GM12873 (cell line): ENCODE measurements around the gene CDX1.

ENCODE experiments used
- TF ChIP-seq, protein P1 (sequence below): IDR thresholded peaks from 2 replicates; pipeline ENCODE4 v1.5.1; 2012; ENCODE audit warnings: low read depth, mild to moderate bottlenecking, moderate library complexity, low read length, control low read depth; ENCODE audit not compliant: insufficient read depth; ENCODE audit errors: missing control alignments

The CDX1 gene

DNA sequence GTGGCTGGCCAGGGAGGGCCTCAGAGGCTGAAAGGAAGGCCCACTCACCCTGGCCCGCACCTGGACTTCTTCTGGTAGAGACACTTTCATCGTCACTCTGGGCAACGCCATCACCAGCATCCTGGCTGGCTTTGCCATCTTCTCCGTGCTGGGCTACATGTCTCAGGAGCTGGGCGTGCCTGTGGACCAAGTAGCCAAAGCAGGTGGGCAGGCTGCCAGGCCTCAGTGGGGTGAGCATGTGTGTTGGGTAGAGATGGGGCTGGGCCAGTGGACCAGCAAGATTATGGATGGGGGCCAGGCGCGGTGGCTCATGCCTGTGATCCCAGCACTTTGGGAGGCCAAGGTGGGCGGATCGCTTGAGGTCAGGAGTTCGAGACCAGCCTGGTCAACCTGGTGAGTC lies 35.9 kb downstream of the CDX1 start:
- TF ChIP-seq, protein P1, sequence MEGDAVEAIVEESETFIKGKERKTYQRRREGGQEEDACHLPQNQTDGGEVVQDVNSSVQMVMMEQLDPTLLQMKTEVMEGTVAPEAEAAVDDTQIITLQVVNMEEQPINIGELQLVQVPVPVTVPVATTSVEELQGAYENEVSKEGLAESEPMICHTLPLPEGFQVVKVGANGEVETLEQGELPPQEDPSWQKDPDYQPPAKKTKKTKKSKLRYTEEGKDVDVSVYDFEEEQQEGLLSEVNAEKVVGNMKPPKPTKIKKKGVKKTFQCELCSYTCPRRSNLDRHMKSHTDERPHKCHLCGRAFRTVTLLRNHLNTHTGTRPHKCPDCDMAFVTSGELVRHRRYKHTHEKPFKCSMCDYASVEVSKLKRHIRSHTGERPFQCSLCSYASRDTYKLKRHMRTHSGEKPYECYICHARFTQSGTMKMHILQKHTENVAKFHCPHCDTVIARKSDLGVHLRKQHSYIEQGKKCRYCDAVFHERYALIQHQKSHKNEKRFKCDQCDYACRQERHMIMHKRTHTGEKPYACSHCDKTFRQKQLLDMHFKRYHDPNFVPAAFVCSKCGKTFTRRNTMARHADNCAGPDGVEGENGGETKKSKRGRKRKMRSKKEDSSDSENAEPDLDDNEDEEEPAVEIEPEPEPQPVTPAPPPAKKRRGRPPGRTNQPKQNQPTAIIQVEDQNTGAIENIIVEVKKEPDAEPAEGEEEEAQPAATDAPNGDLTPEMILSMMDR: no peak

DNA sequence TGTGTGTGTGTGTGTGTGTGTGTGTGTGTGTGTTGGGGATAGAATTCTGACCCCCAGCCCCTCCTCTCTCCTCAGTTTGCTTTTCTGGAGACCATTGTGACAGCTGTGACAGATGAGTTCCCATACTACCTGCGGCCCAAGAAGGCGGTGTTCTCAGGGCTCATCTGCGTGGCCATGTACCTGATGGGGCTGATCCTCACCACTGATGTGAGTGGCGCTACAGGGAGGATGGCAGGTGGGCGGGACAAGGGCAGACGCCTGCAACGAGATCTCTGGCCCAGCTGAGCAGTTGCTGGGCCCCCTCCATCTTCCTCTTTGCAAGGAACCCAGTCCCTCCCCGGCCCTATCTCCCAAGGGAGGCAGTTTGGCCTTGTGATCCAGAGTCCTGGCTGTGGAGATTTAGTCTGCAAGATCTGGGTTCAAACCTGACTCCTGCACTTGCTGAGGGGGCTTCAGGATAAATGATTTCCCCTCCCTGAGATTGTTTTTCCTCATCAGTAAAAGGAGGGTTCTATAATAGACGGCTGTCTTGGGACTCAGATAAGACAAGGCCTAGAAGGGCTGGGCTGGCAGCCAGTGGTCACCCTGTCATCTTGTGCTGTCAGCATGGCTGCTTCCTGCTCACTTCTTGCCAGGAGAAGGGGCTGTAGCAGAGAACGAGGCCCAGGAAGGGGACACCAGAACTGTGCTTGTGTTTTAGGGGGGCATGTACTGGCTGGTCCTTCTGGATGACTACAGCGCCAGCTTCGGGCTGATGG lies 37.4 kb downstream of the CDX1 start:
- TF ChIP-seq, protein P1: no peak

DNA sequence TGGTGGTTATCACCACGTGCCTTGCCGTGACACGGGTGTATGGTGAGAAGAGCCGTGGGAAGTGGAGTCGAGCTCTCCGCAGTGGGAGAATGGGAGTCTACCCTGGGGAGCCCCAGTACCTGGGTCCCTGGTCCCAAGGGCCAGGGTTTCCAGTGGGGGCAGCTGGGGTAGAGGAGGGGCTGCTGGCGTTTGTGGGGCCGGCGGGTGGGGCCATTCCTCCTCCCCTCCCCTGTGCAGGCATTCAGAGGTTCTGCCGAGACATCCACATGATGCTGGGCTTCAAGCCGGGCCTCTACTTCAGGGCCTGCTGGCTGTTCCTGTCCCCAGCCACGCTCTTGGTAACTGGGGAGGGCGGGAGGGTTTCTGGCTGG lies 38.0 kb downstream of the CDX1 start:
- TF ChIP-seq, protein P1: no peak

GRCh38 chr5:150206098-150206778 lies 39.7 kb downstream of the CDX1 start:
- TF ChIP-seq, protein P1: no peak

GRCh38 chr5:150206779-150207115 lies 40.2 kb downstream of the CDX1 start:
- TF ChIP-seq, protein P1: no peak

GRCh38 chr5:150208187-150209098 lies 41.9 kb downstream of the CDX1 start:
- TF ChIP-seq, protein P1: no peak
